Vagina (tissue), 2 donors: ENCODE results near the gene CBFA2T2. TPM values are rescaled to one million over a fixed set of nuclear protein-coding genes. Genes with fewer than 3 reads are reported as not detected.

Experiments used
- DNase-seq, 2 donors: peaks; one replicate each; pipeline ENCODE4 v3.0.0-alpha.2; 2017; ENCODE audit errors: extremely low spot score in 2 of 2
- H3K27ac ChIP-seq: fragments of 200-600 bp; sonication (generic); one replicate; pipeline ENCODE4 v1.5.1; 2019
- H3K27me3 ChIP-seq: fragments of 200-600 bp; sonication (generic); one replicate; pipeline ENCODE4 v1.5.1; 2019
- H3K36me3 ChIP-seq, 2 donors: fragments of 200-600 bp; sonication (generic); one replicate each; pipeline ENCODE4 v1.5.1; 2017 to 2019
- H3K4me1 ChIP-seq: fragments of 200-600 bp; sonication (generic); one replicate; pipeline ENCODE4 v1.5.1; 2019
- H3K4me3 ChIP-seq, 2 donors: fragments of 200-600 bp; sonication (generic); 1 replicate in 1 of 2; 2 replicates in 1 of 2; pipeline ENCODE4 v1.5.1; 2016 to 2019
- H3K9me3 ChIP-seq: fragments of 200-600 bp; sonication (generic); one replicate; pipeline ENCODE4 v1.5.1; 2019
- CTCF ChIP-seq, 3 experiments: fragments of 450-650 bp in 2 of 3; fragments of 200-600 bp in 1 of 3; sonication (generic) in 1 of 3; IDR thresholded peaks; one replicate each; pipeline ENCODE4 v1.5.1; 2017 to 2019; ENCODE audit warnings: antibody characterized with exemption in 3 of 3, mild to moderate bottlenecking in 2 of 3, moderate library complexity in 2 of 3
- POLR2A ChIP-seq, 2 donors: fragments of 450-650 bp; IDR thresholded peaks; one replicate each; pipeline ENCODE4 v1.6.1; 2017; ENCODE audit warnings: antibody characterized with exemption in 2 of 2, mild to moderate bottlenecking in 2 of 2, moderate library complexity in 2 of 2
- POLR2AphosphoS5 ChIP-seq, 2 donors: sonication (generic); formaldehyde crosslinking; IDR thresholded peaks; one replicate each; pipeline ENCODE4 v1.9.0; 2017; ENCODE audit warnings: antibody characterized with exemption in 2 of 2, mild to moderate bottlenecking in 2 of 2, low read depth in 1 of 2; ENCODE audit not compliant: insufficient read depth in 1 of 2
- intact Hi-C: fragments of 100-400 bp; cut with DNase I; formaldehyde crosslinking; loops from one replicate; pipeline ENCODE4 v1.15.1; 2023
- total RNA-seq: library from RNA; depleted of rRNA; stranded (reverse); fragments of >200 nt; gene quantifications from one replicate; pipeline ENCODE4 v1.2.3, GENCODE V29; 2016

Gene CBFA2T2
- total RNA-seq, 1 donor from 2014 or later, result 34.9 TPM

DNA sequence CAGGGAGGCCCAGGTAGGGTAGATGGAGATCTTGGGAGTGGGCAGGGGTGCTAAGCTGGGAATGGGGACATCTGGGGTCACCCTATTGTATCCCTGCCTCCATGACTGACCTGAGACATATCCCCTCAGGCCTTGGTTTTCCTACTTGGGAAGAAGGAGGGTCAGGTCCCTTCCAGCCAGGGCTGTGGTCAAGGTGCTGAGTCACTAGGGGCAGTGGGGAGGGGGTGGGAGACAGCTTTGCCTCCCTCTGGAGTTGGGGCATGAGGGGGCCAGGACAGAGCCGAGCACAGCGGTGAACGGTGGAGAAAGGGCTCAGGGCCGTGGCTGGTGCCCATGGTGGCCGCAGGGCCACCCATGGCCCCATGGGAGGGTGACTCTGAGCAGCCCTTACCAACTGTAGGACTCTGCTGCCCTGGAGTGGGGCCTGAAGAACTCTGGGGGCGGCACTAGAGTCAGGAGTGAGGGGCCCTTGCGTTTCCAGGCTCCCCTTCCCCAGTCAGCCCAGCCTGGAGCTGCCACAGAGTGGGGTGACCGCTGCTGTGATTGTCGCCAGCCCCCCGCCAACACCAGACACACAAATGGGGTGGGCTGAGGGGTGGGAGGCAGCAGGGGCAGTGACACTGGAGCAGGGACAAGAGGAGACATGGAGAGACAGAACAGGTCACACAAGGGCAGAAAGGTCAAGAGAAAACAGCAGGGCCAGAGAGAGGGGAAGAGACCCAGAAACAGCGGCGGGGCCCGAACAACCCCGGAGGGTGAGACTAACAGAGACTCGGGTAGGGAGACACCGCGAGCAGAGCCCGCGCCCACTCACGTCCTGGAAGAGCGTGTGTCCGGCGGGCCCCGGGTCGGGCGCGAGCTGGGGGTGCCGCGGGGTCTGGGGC lies 183.8 kb downstream of the CBFA2T2 start:
- no peaks in the 10 kb centered on the region for H3K36me3 ChIP-seq
- peak overlapping the region; percentile 95 for H3K27ac ChIP-seq
- no peaks in the 10 kb centered on the region for H3K9me3 ChIP-seq
- TF ChIP-seq POLR2AphosphoS5 (IDR thresholded peaks at IDR 0.05; ENCODE audit: insufficient read depth in 1 of 2, low read depth in 1 of 2) (no peak), CTCF (IDR thresholded peaks at IDR 0.05) (no peak), POLR2A (IDR thresholded peaks at IDR 0.05) (no peak)
- peak overlapping the region; percentile 63 to 75 for H3K4me3 ChIP-seq
- DNase-seq, result no peak
- H3K27me3 ChIP-seq, result no peaks in the 10 kb centered on the region
- intact Hi-C loops, result loop anchor here (10.0 kb wide), 1 partner anchor 61 kb away; the partner anchor contains the start of gene ZNF341
- peaks cover 47% of the 10 kb centered on the region for H3K4me1 ChIP-seq

DNA sequence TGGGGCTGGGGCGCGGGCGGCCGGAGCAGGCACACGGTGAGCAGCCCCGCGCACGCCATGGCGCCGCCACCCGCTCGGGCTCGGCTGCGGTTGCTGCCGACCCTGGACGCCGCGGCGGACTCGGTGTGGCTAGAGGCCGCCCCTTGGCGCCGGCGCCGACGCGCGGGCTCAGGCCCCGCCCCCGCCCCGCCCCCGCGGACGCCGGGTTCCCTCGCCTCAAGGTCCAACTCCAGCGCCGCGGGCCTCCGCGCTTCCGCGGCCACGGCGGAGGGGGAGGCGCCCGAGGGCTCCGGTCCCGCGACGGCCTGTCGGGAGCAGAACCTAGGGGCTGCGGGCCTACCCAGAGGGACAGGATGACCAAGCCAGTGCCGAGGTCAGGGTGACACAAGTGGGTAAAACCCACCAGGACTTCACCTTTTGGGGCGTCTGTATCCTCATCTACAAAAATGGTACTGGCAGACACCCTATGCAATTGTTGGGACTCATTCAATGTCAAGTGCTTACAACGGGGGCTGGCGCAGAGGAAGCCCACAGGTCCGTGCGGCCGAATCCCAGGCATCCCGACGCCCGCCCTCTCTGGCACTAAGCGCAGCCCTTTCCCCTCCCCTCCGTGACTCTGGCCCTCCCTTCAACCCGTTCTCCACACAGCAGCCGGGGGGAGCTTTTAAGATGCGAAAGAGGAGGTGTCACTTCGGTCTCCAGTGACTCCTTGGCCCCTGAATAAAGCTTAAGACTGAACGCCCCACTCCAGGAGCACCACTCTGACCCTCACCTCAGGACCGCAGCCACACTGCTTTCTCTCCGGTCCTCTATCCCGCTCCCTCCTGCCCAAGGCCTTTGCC lies 184.6 kb downstream of the CBFA2T2 start, which contains the start of gene NECAB3:
TSS of gene NECAB3 (minus strand) at position 135 of the 842 bp plus-strand sequence. CDS start at position 59, 76 bp downstream.
- Histone ChIP-seq H3K36me3 (no peaks in the 10 kb centered on the region), H3K9me3 (no peaks in the 10 kb centered on the region), H3K27ac (peak within 1 kb of the TSS; percentile 95), H3K4me1 (peaks cover 47% of the 10 kb centered on the region), H3K27me3 (no peaks in the 10 kb centered on the region), H3K4me3 (peak within 1 kb of the TSS; percentile 63 to 75)
- intact Hi-C loops, result loop anchor here (10.0 kb wide), 1 partner anchor 60 kb away; the partner anchor contains the start of gene ZNF341
- no peak for DNase-seq
- TF ChIP-seq CTCF (IDR thresholded peaks at IDR 0.05) (peak in 1 of 3 experiments; percentile 20), POLR2A (IDR thresholded peaks at IDR 0.05) (peak in 1 of 2 donors; percentile 66), POLR2AphosphoS5 (IDR thresholded peaks at IDR 0.05; ENCODE audit: insufficient read depth in 1 of 2, low read depth in 1 of 2) (peak in 1 of 2 donors; percentile 85)

DNA sequence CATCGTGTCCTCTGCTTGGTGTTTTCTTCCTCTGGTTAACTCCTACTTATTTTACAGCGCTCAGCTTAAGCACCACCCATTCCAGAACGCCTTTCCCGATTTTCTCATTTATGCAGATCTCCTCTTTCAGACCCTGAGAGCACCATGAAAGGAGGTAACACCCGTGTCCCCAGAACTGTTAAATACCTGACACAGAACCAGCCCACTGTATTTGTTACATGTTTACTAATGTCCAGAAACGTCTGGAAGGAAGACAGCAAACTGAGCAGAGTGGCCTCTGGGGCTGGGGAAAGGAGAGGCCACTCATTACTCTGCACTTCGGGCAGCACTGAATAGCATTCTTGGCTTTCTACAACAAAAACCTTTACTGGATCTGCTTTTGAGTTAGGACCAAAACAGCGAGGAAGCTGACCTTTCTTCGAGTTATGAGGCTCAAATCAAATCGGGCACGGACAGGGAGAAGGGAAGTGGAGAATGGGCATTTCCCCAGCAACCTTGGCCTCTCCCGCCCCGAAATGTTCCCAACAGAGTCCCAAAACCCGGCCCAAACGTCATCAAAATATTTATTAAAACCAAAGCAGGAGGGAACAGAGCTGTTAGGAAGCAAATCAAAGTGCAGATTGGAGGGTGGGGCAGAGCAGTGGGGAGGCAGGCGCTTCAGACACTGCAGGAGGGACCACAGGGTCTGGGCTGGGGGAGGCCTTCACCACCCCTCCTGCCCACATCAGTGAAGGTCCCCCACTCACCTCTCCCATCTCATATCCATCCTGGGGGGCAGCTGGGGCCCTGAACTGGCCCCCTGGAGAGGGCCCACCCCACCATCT lies 185.5 kb downstream of the CBFA2T2 start:
- Histone ChIP-seq H3K4me1 (peaks cover 47% of the 10 kb centered on the region), H3K9me3 (no peaks in the 10 kb centered on the region), H3K36me3 (no peaks in the 10 kb centered on the region), H3K27me3 (no peaks in the 10 kb centered on the region), H3K4me3 (peak overlapping the region; percentile 63 to 75), H3K27ac (peak overlapping the region; percentile 95)
- intact Hi-C loops, result loop anchor here (10.0 kb wide), 1 partner anchor 59 kb away; the partner anchor contains the start of gene ZNF341
- DNase-seq, result no peak
- TF ChIP-seq CTCF (IDR thresholded peaks at IDR 0.05) (peak in 1 of 3 experiments; percentile 1), POLR2A (IDR thresholded peaks at IDR 0.05) (no peak), POLR2AphosphoS5 (IDR thresholded peaks at IDR 0.05; ENCODE audit: insufficient read depth in 1 of 2, low read depth in 1 of 2) (peak; percentile 39 to 40)

- no peak for DNase-seq
- intact Hi-C loops, result loop anchor here (10.0 kb wide), 1 partner anchor 59 kb away; the partner anchor contains the start of gene ZNF341
- H3K4me3 ChIP-seq, result no peak overlapping the region
- no peaks in the 10 kb centered on the region for H3K9me3 ChIP-seq
- no peaks in the 10 kb centered on the region for H3K27me3 ChIP-seq
- H3K27ac ChIP-seq, result peak overlapping the region; percentile 95
- peaks cover 47% of the 10 kb centered on the region for H3K4me1 ChIP-seq
- no peaks in the 10 kb centered on the region for H3K36me3 ChIP-seq
- TF ChIP-seq CTCF (IDR thresholded peaks at IDR 0.05) (no peak), POLR2AphosphoS5 (IDR thresholded peaks at IDR 0.05; ENCODE audit: insufficient read depth in 1 of 2, low read depth in 1 of 2) (no peak), POLR2A (IDR thresholded peaks at IDR 0.05) (no peak)
Measured at GRCh38 chr20:33676121-33676520, 186.2 kb downstream of the CBFA2T2 start.
